MM.1S (cell line): ENCODE data around the gene ATP6V1G2.

Experiments used
- DNase-seq: peaks from one replicate; pipeline ENCODE4 v3.0.0-alpha.2; 2015
- H2AFZ ChIP-seq: fragments of 300-600 bp; sonication (generic); 2 replicates; pipeline ENCODE4 v1.6.0; 2016; ENCODE audit warnings: antibody characterized with exemption, low read length
- H3F3A ChIP-seq: fragments of 300-600 bp; sonication (generic); 2 replicates; pipeline ENCODE4 v1.6.1; 2016; ENCODE audit warnings: mild to moderate bottlenecking, antibody characterized with exemption, low read length, moderate library complexity, mixed read lengths; ENCODE audit not compliant: insufficient read depth
- H3K27ac ChIP-seq: fragments of 300-600 bp; sonication (generic); 2 replicates; pipeline ENCODE4 v1.5.1; 2016; ENCODE audit warnings: mild to moderate bottlenecking, low read length
- H3K27me3 ChIP-seq: fragments of 300-600 bp; sonication (generic); replicated peaks from 2 replicates; pipeline ENCODE4 v1.6.0; 2016; ENCODE audit warnings: low read length; ENCODE audit not compliant: insufficient read depth
- H3K36me3 ChIP-seq: fragments of 300-600 bp; sonication (generic); replicated peaks from 2 replicates; pipeline ENCODE4 v1.6.1; 2016; ENCODE audit warnings: mild to moderate bottlenecking, low read length, mixed read lengths; ENCODE audit not compliant: insufficient read depth
- H3K4me1 ChIP-seq: fragments of 300-600 bp; sonication (generic); 2 replicates; pipeline ENCODE4 v1.6.1; 2016; ENCODE audit warnings: low read length, mixed read lengths
- H3K4me2 ChIP-seq: fragments of 300-600 bp; sonication (generic); 2 replicates; pipeline ENCODE4 v1.6.0; 2016; ENCODE audit warnings: low read depth, low read length
- H3K4me3 ChIP-seq: fragments of 300-600 bp; sonication (generic); 2 replicates; pipeline ENCODE4 v1.5.1; 2016; ENCODE audit warnings: low read length, mixed read lengths
- H3K79me2 ChIP-seq: fragments of 300-600 bp; sonication (generic); 2 replicates; pipeline ENCODE4 v1.6.1; 2016; ENCODE audit warnings: mixed run types, low read length, mixed read lengths
- H3K9ac ChIP-seq: fragments of 300-600 bp; sonication (generic); 2 replicates; pipeline ENCODE4 v1.6.1; 2016; ENCODE audit warnings: low read length, mixed read lengths
- H3K9me2 ChIP-seq: fragments of 300-600 bp; sonication (generic); replicated peaks from 2 replicates; pipeline ENCODE4 v1.6.1; 2016; ENCODE audit warnings: mild to moderate bottlenecking, low read length, mixed read lengths; ENCODE audit not compliant: insufficient read depth
- H3K9me3 ChIP-seq: fragments of 300-600 bp; sonication (generic); replicated peaks from 2 replicates; pipeline ENCODE4 v1.6.1; 2016; ENCODE audit warnings: mild to moderate bottlenecking, low read length, mixed read lengths; ENCODE audit not compliant: insufficient read depth
- H4K20me1 ChIP-seq: fragments of 300-600 bp; sonication (generic); 2 replicates; pipeline ENCODE4 v1.6.1; 2016; ENCODE audit warnings: mild to moderate bottlenecking, low read length, moderate library complexity, mixed read lengths; ENCODE audit not compliant: insufficient read depth
- CTCF ChIP-seq: fragments of 300-600 bp; sonication (generic); IDR thresholded peaks from 2 replicates; pipeline ENCODE4 v1.5.1; 2016; ENCODE audit warnings: antibody characterized with exemption, low read length, mixed read lengths
- EZH2 ChIP-seq: fragments of 300-600 bp; sonication (generic); optimal IDR thresholded peaks from 2 replicates; pipeline ENCODE3; 2017; ENCODE audit warnings: low read depth, mild to moderate bottlenecking, antibody characterized with exemption, low read length, mixed read lengths
- EZH2phosphoT487 ChIP-seq: fragments of 300-600 bp; sonication (generic); IDR thresholded peaks from 2 replicates; pipeline ENCODE4 v1.6.1; 2018; ENCODE audit warnings: antibody characterized with exemption, low read length

ATP6V1G2 gene

GRCh38 chr6:31541059-31541657 lies 5.2 kb downstream of the ATP6V1G2 start:
- Histone ChIP-seq H3K9ac (peak overlapping the region; percentile 89), H2AFZ (peak overlapping the region; percentile 36), H3K4me2 (peak overlapping the region; percentile 99), H3K79me2 (peaks cover 69% of the 10 kb centered on the region), H3K4me1 (peaks cover 22% of the 10 kb centered on the region), H3K27me3 (no peaks in the 10 kb centered on the region), H3K36me3 (peaks cover 13% of the 10 kb centered on the region), H3K27ac (peak overlapping the region; percentile 87), H3F3A (peaks cover 16% of the 10 kb centered on the region), H3K4me3 (peak overlapping the region; percentile 89), H4K20me1 (peaks cover 42% of the 10 kb centered on the region), H3K9me2 (no peaks in the 10 kb centered on the region), H3K9me3 (no peaks in the 10 kb centered on the region)
- TF ChIP-seq EZH2phosphoT487 = no peak
- no peak for TF ChIP-seq EZH2
- TF ChIP-seq CTCF = no peak
- DNase-seq = peak; percentile 64

DNA sequence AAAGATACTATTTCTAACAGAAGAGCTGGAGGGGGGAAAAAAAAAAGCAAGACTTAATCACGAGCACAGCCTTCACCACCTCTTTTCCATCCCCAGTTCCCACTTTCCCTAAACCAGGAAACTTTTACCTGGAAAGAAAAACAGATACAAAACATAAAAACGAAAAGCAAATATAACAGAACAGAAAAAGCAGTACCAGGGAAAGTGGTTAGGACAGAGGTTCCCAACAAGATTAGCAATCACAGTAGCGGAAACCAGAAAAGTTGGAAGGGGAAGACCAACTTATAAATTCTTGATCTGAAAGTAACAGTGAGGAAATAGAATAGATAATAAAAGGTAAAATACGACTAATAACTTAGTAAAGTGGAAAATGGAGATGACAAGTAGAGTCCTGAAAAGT lies 5.8 kb downstream of the ATP6V1G2 start:
- Histone ChIP-seq H3K4me3 (peak overlapping the region; percentile 89), H3K27me3 (no peaks in the 10 kb centered on the region), H2AFZ (no peak overlapping the region), H3K36me3 (peaks cover 13% of the 10 kb centered on the region), H3K4me1 (peaks cover 22% of the 10 kb centered on the region), H3K79me2 (peaks cover 74% of the 10 kb centered on the region), H3K9ac (peak overlapping the region; percentile 89), H4K20me1 (peaks cover 47% of the 10 kb centered on the region), H3F3A (peaks cover 16% of the 10 kb centered on the region), H3K9me2 (no peaks in the 10 kb centered on the region), H3K27ac (no peak overlapping the region), H3K9me3 (no peaks in the 10 kb centered on the region), H3K4me2 (peak overlapping the region; percentile 99)
- DNase-seq = no peak
- TF ChIP-seq EZH2phosphoT487 (no peak), EZH2 (no peak), CTCF (no peak)

- H3K36me3 ChIP-seq = peaks cover 21% of the 10 kb centered on the region
- H3F3A ChIP-seq = peaks cover 22% of the 10 kb centered on the region
- peak overlapping the region; percentile 89; the same call in 1 of the 2 replicates for H3K9ac ChIP-seq
- DNase-seq = no peak
- TF ChIP-seq EZH2 (no peak), EZH2phosphoT487 (no peak), CTCF (no peak)
- no peak overlapping the region for H3K4me3 ChIP-seq
- H3K9me2 ChIP-seq = no peaks in the 10 kb centered on the region
- peaks cover 22% of the 10 kb centered on the region for H3K4me1 ChIP-seq
- no peak overlapping the region for H3K27ac ChIP-seq
- H2AFZ ChIP-seq = no peak overlapping the region
- H3K4me2 ChIP-seq = peak overlapping the region; percentile 99
- H3K79me2 ChIP-seq = peaks cover 91% of the 10 kb centered on the region
- no peaks in the 10 kb centered on the region for H3K27me3 ChIP-seq
- H3K9me3 ChIP-seq = no peaks in the 10 kb centered on the region
- peaks cover 49% of the 10 kb centered on the region for H4K20me1 ChIP-seq
Observed at GRCh38 chr6:31538805-31539400, 7.5 kb downstream of the ATP6V1G2 start.
